ENCODE measurements around the gene MYOM3.
"Not testable (repeated sequence)": the region's sequence is repeated elsewhere in the genome, so short reads cannot be mapped to it uniquely, and the experiment has no call there.

Gene MYOM3

GRCh38 chr1:24015221-24016210 is 96.4 kb downstream of the MYOM3 start:
- in situ Hi-C loops (cut with HindIII; ENCODE audit: low sequenced_read_pairs), result no loop called here

DNA sequence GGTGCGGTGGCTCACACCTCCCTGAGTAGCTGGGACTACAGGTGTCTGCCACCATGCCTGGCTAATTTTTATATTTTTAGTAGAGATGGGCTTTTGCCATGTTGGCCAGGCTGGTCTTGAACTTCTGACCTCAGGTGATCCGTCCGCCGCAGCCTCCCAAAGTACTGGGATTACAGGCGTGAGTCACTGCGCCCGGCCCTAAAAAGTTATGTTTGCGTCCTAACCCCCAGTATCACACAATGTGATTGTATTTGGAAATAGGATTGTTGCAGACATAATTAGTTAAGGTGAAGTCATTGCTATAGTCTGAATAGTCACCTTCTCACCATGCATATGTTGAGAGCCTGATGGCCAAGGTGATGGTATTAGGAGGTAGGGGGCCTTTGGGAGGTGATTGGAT is 99.1 kb downstream of the MYOM3 start:
- DNase-seq (ENCODE audit: low read depth, low spot score); H3K4me3 ChIP-seq (ENCODE audit: low read depth, low read length); in situ Hi-C loops (cut with HindIII; ENCODE audit: low sequenced_read_pairs): not testable (repeated sequence)

More at GRCh38 chr1:24015221-24016210, 96.4 kb downstream of the MYOM3 start:
- peak; percentile 37 for DNase-seq (ENCODE audit: low read depth, low spot score)
- TF ChIP-seq, protein P1, sequence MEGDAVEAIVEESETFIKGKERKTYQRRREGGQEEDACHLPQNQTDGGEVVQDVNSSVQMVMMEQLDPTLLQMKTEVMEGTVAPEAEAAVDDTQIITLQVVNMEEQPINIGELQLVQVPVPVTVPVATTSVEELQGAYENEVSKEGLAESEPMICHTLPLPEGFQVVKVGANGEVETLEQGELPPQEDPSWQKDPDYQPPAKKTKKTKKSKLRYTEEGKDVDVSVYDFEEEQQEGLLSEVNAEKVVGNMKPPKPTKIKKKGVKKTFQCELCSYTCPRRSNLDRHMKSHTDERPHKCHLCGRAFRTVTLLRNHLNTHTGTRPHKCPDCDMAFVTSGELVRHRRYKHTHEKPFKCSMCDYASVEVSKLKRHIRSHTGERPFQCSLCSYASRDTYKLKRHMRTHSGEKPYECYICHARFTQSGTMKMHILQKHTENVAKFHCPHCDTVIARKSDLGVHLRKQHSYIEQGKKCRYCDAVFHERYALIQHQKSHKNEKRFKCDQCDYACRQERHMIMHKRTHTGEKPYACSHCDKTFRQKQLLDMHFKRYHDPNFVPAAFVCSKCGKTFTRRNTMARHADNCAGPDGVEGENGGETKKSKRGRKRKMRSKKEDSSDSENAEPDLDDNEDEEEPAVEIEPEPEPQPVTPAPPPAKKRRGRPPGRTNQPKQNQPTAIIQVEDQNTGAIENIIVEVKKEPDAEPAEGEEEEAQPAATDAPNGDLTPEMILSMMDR (IDR thresholded peaks at IDR 0.05; ENCODE audit: low read depth, low read length), result no peak
- H3K4me3 ChIP-seq (ENCODE audit: low read depth, low read length), result no peak overlapping the region

DNA sequence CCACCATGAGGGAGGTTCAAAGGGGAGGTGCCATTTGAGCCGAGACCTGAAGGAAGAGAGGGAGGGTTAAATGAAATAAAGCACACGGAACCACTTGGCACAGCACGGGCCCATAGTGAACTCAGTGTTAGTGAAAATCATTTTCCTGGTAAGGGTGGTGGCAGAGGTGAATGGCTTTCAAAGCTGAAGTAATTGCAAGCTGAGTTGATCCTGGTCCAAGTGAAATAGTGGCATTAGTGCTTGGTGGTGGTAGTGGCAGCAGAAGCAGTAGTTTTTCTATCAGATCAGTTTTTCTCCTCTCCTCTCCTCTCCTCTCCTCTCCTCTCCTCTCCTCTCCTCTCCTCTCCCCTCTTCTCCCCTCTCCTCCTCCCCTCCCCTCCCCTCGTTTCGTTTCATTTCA is 101.3 kb downstream of the MYOM3 start:
- in situ Hi-C loops (cut with HindIII; ENCODE audit: low sequenced_read_pairs), result no loop called here
- TF ChIP-seq, protein P1 (IDR thresholded peaks at IDR 0.05; ENCODE audit: low read depth, low read length), result no peak
- no peak overlapping the region for H3K4me3 ChIP-seq (ENCODE audit: low read depth, low read length)
- DNase-seq (ENCODE audit: low read depth, low spot score), result no peak

DNA sequence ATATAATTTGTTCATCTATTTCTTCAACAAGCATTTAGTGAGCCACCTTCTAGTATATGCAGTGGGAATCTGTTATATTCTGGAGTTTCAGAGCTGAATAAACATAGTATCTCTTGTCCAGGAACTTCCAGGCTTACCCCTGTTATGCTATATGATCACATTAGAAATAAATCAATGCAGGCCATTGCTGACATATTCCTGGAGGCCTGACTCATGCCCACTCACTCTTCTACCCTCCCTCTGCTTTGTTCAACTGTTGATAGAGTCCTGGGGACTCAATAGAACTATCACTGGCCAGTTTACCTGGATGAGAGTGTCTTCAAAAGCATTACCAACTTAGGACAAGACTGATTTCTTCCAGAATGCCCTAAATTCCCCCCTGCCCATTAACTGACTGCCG is 102.5 kb downstream of the MYOM3 start:
- no peak overlapping the region for H3K4me3 ChIP-seq (ENCODE audit: low read depth, low read length)
- in situ Hi-C loops (cut with HindIII; ENCODE audit: low sequenced_read_pairs), result no loop called here
- peak; percentile 72 for DNase-seq (ENCODE audit: low read depth, low spot score)
- TF ChIP-seq, protein P1 (IDR thresholded peaks at IDR 0.05; ENCODE audit: low read depth, low read length), result no peak

DNA sequence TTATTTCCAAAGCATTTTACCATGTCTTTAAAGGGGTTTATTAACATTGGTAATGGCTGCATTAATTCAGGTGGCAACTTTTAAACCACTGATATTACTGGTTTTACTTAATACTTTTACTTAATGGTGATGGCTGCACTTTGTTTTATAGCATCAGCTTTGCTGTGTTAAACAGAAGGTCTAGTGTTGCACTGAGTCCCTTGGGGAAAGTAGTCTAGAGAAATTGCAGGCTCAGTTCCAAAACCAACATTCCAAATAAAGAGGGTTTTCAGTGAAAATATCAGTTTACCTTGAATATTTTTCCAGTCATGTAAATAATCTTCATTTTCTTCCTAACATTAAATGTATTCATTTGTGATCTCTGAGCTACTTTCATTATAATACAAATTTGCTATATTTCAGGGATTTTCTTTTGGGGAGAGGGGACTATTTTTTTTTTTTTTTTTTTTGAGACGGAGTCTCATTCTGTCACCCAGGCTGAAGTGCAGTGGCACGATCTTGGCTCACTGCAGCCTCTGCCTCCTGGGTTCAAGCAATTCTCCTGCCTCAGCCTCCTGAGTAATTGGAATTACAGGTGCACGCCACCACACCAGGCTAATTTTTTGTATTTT is 103.3 kb downstream of the MYOM3 start:
- peak; percentile 70 for DNase-seq (ENCODE audit: low read depth, low spot score)
- H3K4me3 ChIP-seq (ENCODE audit: low read depth, low read length); in situ Hi-C loops (cut with HindIII; ENCODE audit: low sequenced_read_pairs): not testable (repeated sequence)

GRCh38 chr1:24007079-24007478 is 104.9 kb downstream of the MYOM3 start:
- TF ChIP-seq, protein P1 (IDR thresholded peaks at IDR 0.05; ENCODE audit: low read depth, low read length), result no peak
- in situ Hi-C loops (cut with HindIII; ENCODE audit: low sequenced_read_pairs), result no loop called here
- DNase-seq (ENCODE audit: low read depth, low spot score), result no peak
- H3K4me3 ChIP-seq (ENCODE audit: low read depth, low read length), result no peak overlapping the region
